Testis (tissue), 2 donors: ENCODE measurements around the gene RGPD8.

ENCODE experiments used
- CTCF ChIP-seq, 3 experiments: fragments of 450-650 bp in 2 of 3; fragments of 200-600 bp in 1 of 3; sonication (generic) in 1 of 3; IDR thresholded peaks; one replicate each; pipeline ENCODE4 v1.5.1; 2016 to 2019; ENCODE audit warnings: antibody characterized with exemption in 3 of 3, mild to moderate bottlenecking in 2 of 3, moderate library complexity in 1 of 3
- POLR2A ChIP-seq: fragments of 450-650 bp; IDR thresholded peaks from one replicate; pipeline ENCODE4 v1.6.1; 2017; ENCODE audit warnings: antibody characterized with exemption, mild to moderate bottlenecking, moderate library complexity

GRCh38 chr2:112459372-112459771 lies 25.9 kb upstream of the RGPD8 start:
- TF ChIP-seq CTCF (IDR thresholded peaks at IDR 0.05) (no peak), POLR2A (no peak)
